HG02970 (cell line): ENCODE measurements around the gene ARHGAP26.

Experiments
- ATAC-seq: cut with Tn5 transposase; IDR thresholded peaks from one replicate; pipeline ENCODE4 v1.9.1; 2021; ENCODE audit warnings: mild to moderate bottlenecking, moderate library complexity, moderate number of reproducible peaks; ENCODE audit not compliant: unreplicated experiment, low FRiP score

The ARHGAP26 gene

DNA sequence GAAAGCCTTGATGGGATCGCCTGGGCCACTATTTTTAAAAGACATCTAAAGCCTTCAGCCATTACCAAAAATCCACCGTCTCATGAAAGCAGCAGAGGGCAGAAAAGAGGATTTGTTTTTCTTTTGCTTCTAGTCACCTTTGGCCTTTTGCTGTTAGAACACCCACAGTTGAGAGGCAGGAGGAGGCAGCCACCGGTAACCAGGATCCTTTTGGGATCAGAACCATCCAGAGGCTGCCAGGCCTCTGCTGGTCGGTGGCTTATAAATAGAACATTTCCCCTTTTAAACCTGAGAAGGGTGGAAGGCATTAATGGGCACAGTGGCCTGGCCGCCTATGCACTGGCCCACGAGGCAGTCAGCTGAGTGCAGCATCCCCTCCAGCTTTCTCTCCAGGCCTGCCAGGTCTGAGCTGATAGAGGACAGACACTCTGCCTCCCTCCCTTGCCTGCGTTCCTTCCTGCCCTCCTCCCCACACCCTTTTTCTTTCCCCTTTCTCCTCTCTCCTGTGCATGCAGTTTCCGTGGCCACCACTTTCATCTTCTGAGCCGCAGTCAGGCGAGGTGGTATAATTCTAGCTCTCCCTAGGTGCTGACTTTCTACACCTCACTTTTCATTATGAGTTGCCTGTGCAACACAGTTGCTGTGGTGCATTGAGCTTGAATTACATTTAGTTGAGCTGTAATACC is 253.4 kb downstream of the ARHGAP26 start:
- no peak for ATAC-seq

DNA sequence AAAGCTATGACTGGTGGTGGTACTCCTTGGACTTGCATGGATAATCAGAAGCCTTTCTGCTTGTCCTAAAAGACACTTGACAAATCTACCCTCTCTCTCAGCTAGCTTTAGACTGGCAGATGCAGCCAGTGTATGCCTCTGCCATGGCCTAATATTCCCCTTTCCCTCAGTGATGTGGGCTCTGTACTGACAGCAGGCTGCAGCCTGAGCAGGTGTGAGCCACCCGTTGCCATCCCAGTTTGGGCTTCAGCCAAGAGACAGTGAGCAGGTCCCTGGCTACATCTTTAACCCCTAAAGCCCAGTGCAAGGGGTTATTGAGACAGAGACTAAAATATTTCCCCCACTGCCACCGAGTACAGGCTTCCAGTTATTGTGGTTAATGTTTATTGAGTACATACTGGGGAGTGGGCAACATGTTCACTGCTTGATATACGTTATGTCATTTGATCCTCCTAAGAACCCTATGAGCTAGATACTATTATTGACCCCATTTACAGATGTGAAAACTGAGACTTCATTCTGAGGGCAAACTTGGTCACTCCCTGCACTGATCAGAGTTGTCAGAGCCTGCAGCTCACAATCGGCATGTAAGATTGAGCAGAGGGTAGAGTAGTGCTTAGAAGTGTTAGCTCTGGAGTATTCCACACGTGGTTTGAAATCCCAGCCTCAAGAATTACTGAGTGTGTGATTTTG is 254.2 kb downstream of the ARHGAP26 start:
- ATAC-seq, result no peak

GRCh38 chr5:143025376-143025775 is 255.2 kb downstream of the ARHGAP26 start:
- ATAC-seq, result no peak

DNA sequence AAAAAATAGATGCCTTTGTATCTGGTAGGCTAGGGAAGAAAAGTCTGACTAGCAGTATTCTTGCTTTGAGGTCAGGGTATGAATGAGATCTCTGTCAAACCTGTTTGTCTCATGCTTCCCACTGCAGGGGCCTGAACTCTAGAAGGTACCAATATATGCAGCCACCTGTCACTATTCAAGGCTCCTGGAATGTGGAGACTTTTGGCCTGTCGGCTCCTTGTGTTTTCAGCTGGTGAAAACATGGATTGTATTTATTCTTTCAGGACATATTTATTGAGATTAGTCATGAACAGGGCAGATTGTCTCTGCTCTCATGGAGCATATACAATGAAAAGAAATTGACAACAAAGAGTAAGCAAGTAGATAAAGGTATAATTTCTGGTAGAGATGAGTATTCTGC is 255.8 kb downstream of the ARHGAP26 start:
- no peak for ATAC-seq

DNA sequence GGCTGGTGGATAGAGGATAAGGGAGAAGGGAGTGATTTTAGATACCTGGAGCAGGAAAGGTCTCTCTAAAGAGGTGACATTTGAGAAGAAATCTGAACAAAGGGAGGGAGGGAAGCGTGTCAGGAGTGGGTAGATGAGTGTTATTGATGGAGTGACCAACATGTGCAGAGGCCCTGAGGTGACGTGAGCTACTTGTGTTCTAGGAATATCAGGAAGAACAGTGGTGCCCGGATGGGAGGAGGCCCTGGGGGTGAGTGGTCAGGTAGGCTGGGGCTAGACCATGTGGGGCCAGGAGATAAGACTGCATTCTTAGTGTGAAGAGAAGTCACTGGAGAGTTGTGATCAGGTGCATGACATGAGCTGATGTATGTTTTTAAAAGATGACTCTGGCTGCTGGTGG is 256.2 kb downstream of the ARHGAP26 start:
- ATAC-seq, result no peak

DNA sequence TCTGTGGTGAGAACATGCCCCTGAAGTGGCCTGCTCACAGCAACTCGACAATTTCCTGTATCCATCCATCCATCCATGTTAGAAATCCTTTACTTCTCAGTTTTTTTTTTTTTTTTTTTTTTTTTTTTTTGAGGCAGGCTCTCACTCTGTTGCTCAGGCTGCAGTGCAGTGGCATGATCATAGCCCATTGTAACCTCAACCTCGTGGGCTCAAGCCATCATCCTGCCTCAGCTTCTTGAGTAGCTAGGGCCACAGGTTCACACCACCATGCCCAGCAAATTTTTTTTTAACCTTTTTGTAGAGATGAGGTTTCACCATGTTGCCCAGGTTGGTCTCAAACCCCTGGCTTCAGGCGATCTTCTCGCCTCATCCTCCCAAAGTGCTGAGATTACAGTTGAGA is 259.1 kb downstream of the ARHGAP26 start:
- ATAC-seq, result no peak

DNA sequence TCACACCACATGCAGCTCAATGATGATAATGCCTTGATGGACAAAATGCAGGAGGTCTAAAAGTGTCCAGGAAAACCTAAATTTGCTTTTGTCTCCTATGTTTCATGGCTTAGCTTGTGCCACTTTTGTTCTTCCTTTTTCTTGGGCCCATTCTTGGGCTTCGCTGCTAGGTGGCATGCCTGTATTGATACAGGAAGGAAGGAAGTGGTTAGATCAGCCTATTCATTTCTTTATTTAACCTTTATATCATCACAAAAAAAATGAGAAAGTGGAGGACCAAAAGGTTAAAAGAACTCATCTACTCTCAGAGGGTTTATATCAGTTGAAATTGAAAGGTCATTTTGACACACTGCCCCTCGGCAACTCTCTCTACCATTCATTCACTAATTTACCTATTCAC is 260.2 kb downstream of the ARHGAP26 start:
- no peak for ATAC-seq

- ATAC-seq, result no peak
Measured at GRCh38 chr5:143031781-143032580, 261.8 kb downstream of the ARHGAP26 start.

DNA sequence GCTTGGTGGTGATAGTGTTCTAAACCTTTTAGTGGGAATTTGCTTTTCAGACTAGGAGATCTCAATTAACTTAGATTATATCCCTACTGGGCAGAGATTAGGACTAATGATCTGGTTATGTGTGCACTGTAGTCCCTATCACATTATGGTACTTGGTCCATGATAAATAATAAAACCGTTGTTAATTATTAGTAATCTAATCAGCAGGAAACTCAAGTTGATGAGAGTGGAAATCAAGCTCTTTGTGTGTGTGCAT is 262.3 kb downstream of the ARHGAP26 start:
- no peak for ATAC-seq

GRCh38 chr5:143033535-143034250 is 263.5 kb downstream of the ARHGAP26 start:
- no peak for ATAC-seq

DNA sequence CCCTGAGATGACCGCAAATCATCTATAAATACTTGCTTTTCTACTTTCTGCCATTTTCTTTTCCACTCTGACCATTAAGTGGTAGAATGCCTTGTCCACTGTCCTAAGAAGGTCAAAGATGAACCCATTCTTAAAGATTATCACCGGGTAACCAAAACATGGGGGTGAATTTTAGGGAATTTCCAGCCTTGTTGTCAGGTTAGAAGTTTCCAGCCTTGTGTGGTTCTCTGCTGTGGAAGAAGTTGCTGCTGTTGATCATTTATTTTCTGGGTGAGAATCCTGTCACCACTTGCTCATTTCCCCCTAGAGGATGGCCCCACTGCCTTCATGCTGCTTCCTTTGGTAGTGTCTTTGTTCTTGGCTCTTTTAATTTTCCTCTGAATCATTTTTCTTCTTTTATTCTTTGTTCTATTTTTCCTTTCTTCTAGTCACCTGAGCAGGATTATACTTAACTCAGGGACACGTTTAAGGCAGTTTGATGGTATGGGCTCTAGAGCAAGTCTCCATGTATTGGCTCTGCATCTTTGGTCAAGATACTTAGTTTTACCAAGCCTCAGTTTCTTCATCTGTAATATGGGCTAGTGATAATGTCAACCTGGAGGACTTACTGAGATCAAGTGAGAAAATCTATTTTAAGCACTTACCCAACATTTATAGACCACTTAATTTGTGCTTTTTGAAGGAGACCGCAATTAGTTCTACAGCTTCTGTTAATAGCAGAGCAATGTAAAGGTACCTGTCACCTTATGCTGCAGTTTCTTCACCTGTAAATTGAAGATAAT is 266.2 kb downstream of the ARHGAP26 start:
- ATAC-seq, result no peak

- ATAC-seq, result no peak
Measured at GRCh38 chr5:143037071-143037470, 266.9 kb downstream of the ARHGAP26 start.

- no peak for ATAC-seq
Measured at GRCh38 chr5:143037708-143038107, 267.5 kb downstream of the ARHGAP26 start.

DNA sequence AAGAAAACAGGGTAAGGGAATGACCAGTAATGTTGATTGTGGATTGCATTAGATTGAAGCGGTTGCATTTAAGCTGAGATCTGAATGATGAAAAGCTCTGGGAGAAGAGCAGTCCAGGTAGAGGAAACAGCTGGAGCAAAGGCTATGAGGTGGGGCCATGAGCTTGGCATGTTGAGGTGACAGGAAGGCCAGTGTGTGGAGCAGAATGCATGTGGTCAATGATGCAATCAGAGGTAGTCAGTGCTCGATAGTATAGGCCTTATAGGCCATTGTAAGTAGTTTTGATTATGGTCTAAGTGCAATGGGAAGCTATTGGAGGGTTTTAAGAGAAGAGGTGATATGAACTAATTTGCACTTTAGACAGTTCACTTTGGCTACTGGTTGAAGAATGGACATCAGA is 270.4 kb downstream of the ARHGAP26 start:
- no peak for ATAC-seq

- no peak for ATAC-seq
Measured at GRCh38 chr5:143041461-143041860, 271.3 kb downstream of the ARHGAP26 start.

DNA sequence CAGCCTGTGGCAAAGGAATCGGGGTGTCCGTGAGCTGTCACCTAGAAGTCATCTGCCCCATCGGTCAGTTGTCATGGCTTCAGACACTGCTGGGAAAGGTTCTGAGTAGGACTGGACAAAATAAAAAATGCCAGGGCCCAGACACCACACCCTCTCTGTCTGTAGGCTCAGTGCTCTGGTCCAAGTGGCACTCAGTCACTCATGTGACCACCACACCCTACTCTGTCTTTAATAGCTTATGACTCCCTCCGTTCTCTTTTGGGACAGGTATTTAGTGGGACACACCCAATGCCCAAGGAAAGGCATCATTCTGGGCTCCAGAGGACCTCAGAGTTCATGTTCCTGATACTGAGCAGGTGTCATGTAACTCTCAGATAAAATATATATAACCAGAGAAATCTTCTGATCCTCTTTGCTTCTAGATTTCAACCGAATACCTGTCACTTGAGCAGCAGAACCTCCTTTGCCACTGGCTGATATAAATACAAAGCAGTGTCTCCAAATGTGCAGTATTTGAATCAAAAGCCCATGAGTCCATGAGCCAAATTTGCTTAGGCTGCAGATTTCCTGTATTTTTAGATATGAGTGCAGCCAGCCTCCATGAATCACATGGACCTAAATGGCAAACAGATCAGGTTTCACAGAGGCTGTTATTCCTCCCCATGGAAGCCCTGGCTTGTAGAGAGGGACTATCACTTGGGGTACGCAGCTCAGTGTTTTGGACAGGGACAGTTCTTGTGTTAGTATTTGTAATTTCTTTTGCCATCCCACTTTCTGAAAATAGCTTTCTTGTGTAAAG is 272.0 kb downstream of the ARHGAP26 start:
- ATAC-seq, result no peak

DNA sequence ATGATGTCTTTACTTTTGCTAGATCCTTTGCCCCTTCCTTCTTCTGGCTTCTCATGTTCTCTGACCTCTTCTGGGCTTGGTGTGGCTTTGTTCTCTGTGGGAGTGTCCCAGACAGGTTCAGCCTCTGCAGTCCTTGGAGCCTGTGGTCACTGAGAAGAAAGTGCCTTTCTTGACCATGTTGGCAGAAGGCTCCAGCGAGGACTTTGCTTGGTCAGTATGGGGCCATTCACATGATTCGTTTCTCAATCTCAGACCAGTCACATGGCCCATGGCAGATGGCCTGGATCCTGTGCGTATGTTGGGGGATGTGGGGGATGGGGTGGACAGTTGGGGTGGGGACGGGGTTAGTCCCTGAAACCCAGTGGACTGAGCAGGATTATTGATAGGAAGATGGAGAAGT is 274.1 kb downstream of the ARHGAP26 start:
- no peak for ATAC-seq

GRCh38 chr5:143045062-143045461 is 274.9 kb downstream of the ARHGAP26 start:
- no peak for ATAC-seq

DNA sequence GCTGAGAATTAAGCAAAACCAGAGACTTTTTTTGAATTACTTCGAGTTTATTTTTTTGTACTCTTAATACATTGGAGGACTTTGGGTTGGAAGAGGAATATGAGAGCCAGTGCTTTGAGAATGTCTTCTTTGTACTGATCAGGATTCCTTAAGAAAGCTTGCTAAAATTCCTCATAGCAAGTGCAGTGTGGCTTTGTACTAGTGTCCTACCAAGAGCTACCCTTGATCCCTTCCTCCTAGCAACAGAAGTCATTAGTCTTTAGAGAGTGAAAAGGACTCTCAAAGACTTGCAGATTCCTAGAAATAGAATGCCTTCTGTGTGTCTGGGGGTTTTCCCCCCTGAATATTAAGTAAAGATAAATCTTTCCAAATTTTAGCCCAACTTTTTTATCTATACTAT is 276.1 kb downstream of the ARHGAP26 start:
- no peak for ATAC-seq

GRCh38 chr5:143047091-143047490 is 276.9 kb downstream of the ARHGAP26 start:
- no peak for ATAC-seq
